Measurements from ENCODE around the gene ZFHX3. TPM values are rescaled to one million over a fixed set of nuclear protein-coding genes. Genes with fewer than 3 reads are reported as not detected.

The ZFHX3 gene
- total RNA-seq, 4 donors from 2014 or later = 19.7 to 70.4 (median 34.6) TPM

- TF ChIP-seq CTCF (IDR thresholded peaks at IDR 0.05; ENCODE audit: low read depth) = no peak
Measured at GRCh38 chr16:73062743-73063733, 15.1 kb upstream of the ZFHX3 start.

GRCh38 chr16:73062001-73062616, 14.2 kb upstream of the ZFHX3 start:
- no peak for TF ChIP-seq CTCF (IDR thresholded peaks at IDR 0.05; ENCODE audit: low read depth)

GRCh38 chr16:73060892-73061490, 13.1 kb upstream of the ZFHX3 start:
- TF ChIP-seq CTCF (IDR thresholded peaks at IDR 0.05; ENCODE audit: low read depth) = no peak

GRCh38 chr16:73059779-73060615, 12.1 kb upstream of the ZFHX3 start:
- TF ChIP-seq CTCF (IDR thresholded peaks at IDR 0.05; ENCODE audit: low read depth) = no peak

GRCh38 chr16:73058616-73059409, 10.9 kb upstream of the ZFHX3 start:
- no peak for TF ChIP-seq CTCF (IDR thresholded peaks at IDR 0.05; ENCODE audit: low read depth)

GRCh38 chr16:73058221-73058615, 10.3 kb upstream of the ZFHX3 start:
- TF ChIP-seq CTCF (IDR thresholded peaks at IDR 0.05; ENCODE audit: low read depth) = no peak
